Neural cell (in vitro differentiated cells): ENCODE results near the gene TMPRSS3. TPM values are rescaled to one million over a fixed set of nuclear protein-coding genes. Genes with fewer than 3 reads are reported as not detected.

Experiments used
- H2AFZ ChIP-seq: fragments of 200-600, 300-800 bp; sonication (generic), shearing (Covaris generic); 2 replicates; pipeline ENCODE4 v1.6.0; 2014; ENCODE audit warnings: low read depth, mild to moderate bottlenecking, antibody characterized with exemption, low read length, moderate library complexity
- H3F3A ChIP-seq: fragments of 200-600 bp; shearing (Covaris generic); 2 replicates; pipeline ENCODE4 v1.6.1; 2016; ENCODE audit warnings: mild to moderate bottlenecking, moderate library complexity, mixed read lengths, antibody characterized with exemption, low read length; ENCODE audit not compliant: insufficient read depth, poor library complexity, severe bottlenecking
- H3K27ac ChIP-seq: fragments of 200-600, 300-800 bp; sonication (generic), shearing (Covaris generic); 2 replicates; pipeline ENCODE4 v1.5.1; 2014; ENCODE audit warnings: mild to moderate bottlenecking, low read length, moderate library complexity
- H3K27me3 ChIP-seq: fragments of 300-800, 200-600 bp; sonication (generic), shearing (Covaris generic); 2 replicates; pipeline ENCODE4 v1.6.0; 2014; ENCODE audit warnings: mild to moderate bottlenecking, low read depth, low read length, moderate library complexity; ENCODE audit not compliant: insufficient read depth
- H3K36me3 ChIP-seq: fragments of 300-800, 200-600 bp; sonication (generic), shearing (Covaris generic); 2 replicates; pipeline ENCODE4 v1.5.1; 2014; ENCODE audit warnings: mild to moderate bottlenecking, antibody characterized with exemption, low read length, moderate library complexity; ENCODE audit not compliant: insufficient read depth
- H3K4me2 ChIP-seq: fragments of 300-800, 200-600 bp; sonication (generic), shearing (Covaris generic); 2 replicates; pipeline ENCODE4 v1.6.0; 2014; ENCODE audit warnings: mild to moderate bottlenecking, low read length
- H3K4me3 ChIP-seq: fragments of 300-800, 200-600 bp; sonication (generic), shearing (Covaris generic); 2 replicates; pipeline ENCODE4 v1.5.1; 2014; ENCODE audit warnings: mild to moderate bottlenecking, low read length, moderate library complexity
- H3K79me2 ChIP-seq: fragments of 200-600 bp; shearing (Covaris generic); replicated peaks from 2 replicates; pipeline ENCODE4 v1.6.0; 2014; ENCODE audit warnings: mild to moderate bottlenecking, low read length, moderate library complexity; ENCODE audit not compliant: insufficient read depth
- H3K9ac ChIP-seq: fragments of 300-800, 200-600 bp; sonication (generic), shearing (Covaris generic); 2 replicates; pipeline ENCODE4 v1.6.1; 2016; ENCODE audit warnings: mild to moderate bottlenecking, low read length, mixed read lengths
- H3K9me2 ChIP-seq: fragments of 200-600 bp; shearing (Covaris generic); 2 replicates; pipeline ENCODE4 v1.6.1; 2016; ENCODE audit warnings: mild to moderate bottlenecking, low read length, mixed read lengths; ENCODE audit not compliant: insufficient read depth
- H3K9me3 ChIP-seq: fragments of 200-600, 300-800 bp; sonication (generic), shearing (Covaris generic); 2 replicates; pipeline ENCODE4 v1.6.1; 2016; ENCODE audit warnings: mild to moderate bottlenecking, mixed run types, low read length, moderate library complexity, mixed read lengths
- H4K20me1 ChIP-seq: fragments of 200-600 bp; shearing (Covaris generic); 2 replicates; pipeline ENCODE4 v1.6.1; 2016; ENCODE audit warnings: mild to moderate bottlenecking, mixed run types; ENCODE audit not compliant: insufficient read depth
- EP300 ChIP-seq: fragments of 450-650 bp; conservative IDR thresholded peaks from 2 replicates; pipeline ENCODE4 v1.6.1; 2014; ENCODE audit warnings: antibody characterized with exemption, mild to moderate bottlenecking, moderate library complexity; ENCODE audit not compliant: poor library complexity, severe bottlenecking
- EZH2 ChIP-seq: fragments of 200-600, 300-800 bp; shearing (Covaris generic), sonication (generic); IDR thresholded peaks from 2 replicates; pipeline ENCODE4 v1.6.1; 2014; ENCODE audit warnings: antibody characterized with exemption, low read length, borderline replicate concordance, mild to moderate bottlenecking; ENCODE audit not compliant: insufficient read depth, poor library complexity, severe bottlenecking
- MXI1 ChIP-seq: fragments of 450-650 bp; conservative IDR thresholded peaks from 2 replicates; pipeline ENCODE4 v1.6.1; 2014; ENCODE audit warnings: antibody characterized with exemption, mild to moderate bottlenecking; ENCODE audit not compliant: poor library complexity, severe bottlenecking
- POLR2AphosphoS5 ChIP-seq: IDR thresholded peaks from 2 replicates; pipeline ENCODE4 v1.6.1; 2012
- RAD21 ChIP-seq: fragments of 450-650 bp; conservative IDR thresholded peaks from 2 replicates; pipeline ENCODE4 v1.6.1; 2014; ENCODE audit warnings: antibody characterized with exemption, mild to moderate bottlenecking, moderate library complexity
- TAF1 ChIP-seq: IDR thresholded peaks from 2 replicates; pipeline ENCODE4 v1.6.1; 2012; ENCODE audit warnings: low read depth
- polyA plus RNA-seq: library from polyadenylated mRNA; depleted of rRNA; stranded (reverse); fragments of >200 nt; gene quantifications from 2 replicates; pipeline ENCODE4 v1.2.3, GENCODE V29; 2014
- TF ChIP-seq, protein P1 (sequence below): fragments of 450-650 bp; IDR thresholded peaks from 2 replicates; pipeline ENCODE4 v1.5.1; 2014; ENCODE audit warnings: antibody characterized with exemption, mild to moderate bottlenecking, moderate library complexity; ENCODE audit not compliant: poor library complexity, severe bottlenecking
- TF ChIP-seq, protein P2 (sequence below): IDR thresholded peaks from 2 replicates; pipeline ENCODE4 v1.6.1; 2012; ENCODE audit warnings: borderline replicate concordance

The TMPRSS3 gene
- polyA plus RNA-seq, 1 donor from 2014 or later: 0.12 TPM

DNA sequence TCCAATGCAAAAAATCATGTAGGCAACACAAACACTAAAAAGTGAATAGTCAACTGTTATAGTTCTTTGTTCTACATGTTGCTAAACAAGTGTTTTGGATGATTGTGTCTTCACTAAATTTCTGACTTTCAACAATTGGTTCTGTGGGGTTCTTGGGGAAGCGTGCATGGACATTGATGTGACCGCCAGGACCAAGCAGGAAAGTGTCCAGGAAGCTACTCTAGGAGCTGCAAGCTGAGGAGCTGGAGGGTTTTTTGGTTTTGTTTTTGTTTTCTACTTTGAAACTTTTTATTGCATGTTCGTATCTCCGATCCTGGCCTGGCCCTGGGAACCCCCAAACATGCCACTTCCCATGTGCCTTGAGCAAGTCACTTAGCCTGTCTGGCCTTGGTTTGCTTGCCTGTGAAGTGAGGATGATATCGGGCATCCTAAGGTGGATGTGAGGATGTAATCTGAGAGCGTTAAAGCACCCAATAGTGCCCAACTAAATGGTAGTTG lies 8.0 kb downstream of the TMPRSS3 start:
- Histone ChIP-seq H3K9me3 (no peaks in the 10 kb centered on the region), H3K4me3 (no peak overlapping the region), H3K9ac (no peak overlapping the region), H3K27ac (no peak overlapping the region), H4K20me1 (no peaks in the 10 kb centered on the region), H3K4me2 (no peak overlapping the region), H3K79me2 (no peaks in the 10 kb centered on the region), H3K27me3 (no peaks in the 10 kb centered on the region), H3K9me2 (no peaks in the 10 kb centered on the region), H2AFZ (no peak overlapping the region), H3K36me3 (no peaks in the 10 kb centered on the region), H3F3A (no peaks in the 10 kb centered on the region)
- TF ChIP-seq, protein P1, sequence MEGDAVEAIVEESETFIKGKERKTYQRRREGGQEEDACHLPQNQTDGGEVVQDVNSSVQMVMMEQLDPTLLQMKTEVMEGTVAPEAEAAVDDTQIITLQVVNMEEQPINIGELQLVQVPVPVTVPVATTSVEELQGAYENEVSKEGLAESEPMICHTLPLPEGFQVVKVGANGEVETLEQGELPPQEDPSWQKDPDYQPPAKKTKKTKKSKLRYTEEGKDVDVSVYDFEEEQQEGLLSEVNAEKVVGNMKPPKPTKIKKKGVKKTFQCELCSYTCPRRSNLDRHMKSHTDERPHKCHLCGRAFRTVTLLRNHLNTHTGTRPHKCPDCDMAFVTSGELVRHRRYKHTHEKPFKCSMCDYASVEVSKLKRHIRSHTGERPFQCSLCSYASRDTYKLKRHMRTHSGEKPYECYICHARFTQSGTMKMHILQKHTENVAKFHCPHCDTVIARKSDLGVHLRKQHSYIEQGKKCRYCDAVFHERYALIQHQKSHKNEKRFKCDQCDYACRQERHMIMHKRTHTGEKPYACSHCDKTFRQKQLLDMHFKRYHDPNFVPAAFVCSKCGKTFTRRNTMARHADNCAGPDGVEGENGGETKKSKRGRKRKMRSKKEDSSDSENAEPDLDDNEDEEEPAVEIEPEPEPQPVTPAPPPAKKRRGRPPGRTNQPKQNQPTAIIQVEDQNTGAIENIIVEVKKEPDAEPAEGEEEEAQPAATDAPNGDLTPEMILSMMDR: no peak
- TF ChIP-seq EZH2 (no peak), POLR2AphosphoS5 (no peak), TAF1 (no peak), EP300 (no peak), MXI1 (no peak)
- TF ChIP-seq, protein P2, sequence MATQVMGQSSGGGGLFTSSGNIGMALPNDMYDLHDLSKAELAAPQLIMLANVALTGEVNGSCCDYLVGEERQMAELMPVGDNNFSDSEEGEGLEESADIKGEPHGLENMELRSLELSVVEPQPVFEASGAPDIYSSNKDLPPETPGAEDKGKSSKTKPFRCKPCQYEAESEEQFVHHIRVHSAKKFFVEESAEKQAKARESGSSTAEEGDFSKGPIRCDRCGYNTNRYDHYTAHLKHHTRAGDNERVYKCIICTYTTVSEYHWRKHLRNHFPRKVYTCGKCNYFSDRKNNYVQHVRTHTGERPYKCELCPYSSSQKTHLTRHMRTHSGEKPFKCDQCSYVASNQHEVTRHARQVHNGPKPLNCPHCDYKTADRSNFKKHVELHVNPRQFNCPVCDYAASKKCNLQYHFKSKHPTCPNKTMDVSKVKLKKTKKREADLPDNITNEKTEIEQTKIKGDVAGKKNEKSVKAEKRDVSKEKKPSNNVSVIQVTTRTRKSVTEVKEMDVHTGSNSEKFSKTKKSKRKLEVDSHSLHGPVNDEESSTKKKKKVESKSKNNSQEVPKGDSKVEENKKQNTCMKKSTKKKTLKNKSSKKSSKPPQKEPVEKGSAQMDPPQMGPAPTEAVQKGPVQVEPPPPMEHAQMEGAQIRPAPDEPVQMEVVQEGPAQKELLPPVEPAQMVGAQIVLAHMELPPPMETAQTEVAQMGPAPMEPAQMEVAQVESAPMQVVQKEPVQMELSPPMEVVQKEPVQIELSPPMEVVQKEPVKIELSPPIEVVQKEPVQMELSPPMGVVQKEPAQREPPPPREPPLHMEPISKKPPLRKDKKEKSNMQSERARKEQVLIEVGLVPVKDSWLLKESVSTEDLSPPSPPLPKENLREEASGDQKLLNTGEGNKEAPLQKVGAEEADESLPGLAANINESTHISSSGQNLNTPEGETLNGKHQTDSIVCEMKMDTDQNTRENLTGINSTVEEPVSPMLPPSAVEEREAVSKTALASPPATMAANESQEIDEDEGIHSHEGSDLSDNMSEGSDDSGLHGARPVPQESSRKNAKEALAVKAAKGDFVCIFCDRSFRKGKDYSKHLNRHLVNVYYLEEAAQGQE: no peak

DNA sequence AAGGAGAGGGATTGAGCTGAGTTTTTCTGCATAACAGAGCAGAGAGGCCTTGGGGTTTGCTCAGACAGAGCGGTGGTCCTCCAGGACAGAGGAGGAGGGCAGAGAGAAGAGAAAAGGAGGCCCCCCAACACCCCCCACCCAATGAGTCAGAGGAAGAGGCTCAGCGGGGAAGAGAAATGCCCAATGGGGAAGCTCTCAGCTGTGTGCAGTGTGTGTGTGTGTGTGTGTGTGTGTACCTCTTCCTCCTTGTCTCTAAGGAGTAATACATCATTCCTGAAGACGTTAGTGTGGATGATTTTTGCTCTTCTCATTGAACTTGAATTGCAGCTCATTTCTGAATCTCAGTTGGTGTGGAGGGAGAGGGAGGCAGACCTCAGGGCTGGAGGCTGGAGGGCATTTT lies 8.7 kb downstream of the TMPRSS3 start:
- Histone ChIP-seq H3K79me2 (no peaks in the 10 kb centered on the region), H3K4me2 (no peak overlapping the region), H3K4me3 (no peak overlapping the region), H3K9me3 (no peaks in the 10 kb centered on the region), H4K20me1 (no peaks in the 10 kb centered on the region), H3K27me3 (no peaks in the 10 kb centered on the region), H3K9ac (no peak overlapping the region), H3K9me2 (no peaks in the 10 kb centered on the region), H3F3A (no peaks in the 10 kb centered on the region), H3K27ac (no peak overlapping the region), H2AFZ (no peak overlapping the region), H3K36me3 (no peaks in the 10 kb centered on the region)
- TF ChIP-seq, protein P1: no peak
- no peak for TF ChIP-seq TAF1
- no peak for TF ChIP-seq RAD21
